ENCODE measurements around the gene MCIDAS.

The MCIDAS gene

DNA sequence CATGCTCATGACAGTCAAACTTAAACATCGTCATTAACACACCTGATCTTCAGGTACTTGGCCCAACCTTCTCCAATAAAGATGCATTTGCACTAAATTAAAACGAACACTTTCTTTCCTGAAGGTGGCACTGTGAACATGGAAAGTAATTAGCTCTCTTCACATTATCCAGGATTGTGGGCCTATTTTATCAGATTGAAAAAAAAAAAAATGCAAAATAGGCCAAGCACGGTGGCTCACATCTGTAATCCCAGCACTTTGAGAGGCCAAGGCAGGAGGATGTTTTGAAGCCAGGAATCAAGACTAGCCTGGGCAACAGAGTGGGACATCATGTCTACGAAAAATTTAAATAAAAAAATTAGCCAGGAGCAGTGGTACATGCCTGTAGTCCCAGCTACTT is 39.7 kb downstream of the MCIDAS start:
- H3K27ac ChIP-seq: no peak overlapping the region
- no peak for TF ChIP-seq ZFX (IDR thresholded peaks at IDR 0.05; ENCODE audit: borderline replicate concordance)
- TF ChIP-seq, protein P1, sequence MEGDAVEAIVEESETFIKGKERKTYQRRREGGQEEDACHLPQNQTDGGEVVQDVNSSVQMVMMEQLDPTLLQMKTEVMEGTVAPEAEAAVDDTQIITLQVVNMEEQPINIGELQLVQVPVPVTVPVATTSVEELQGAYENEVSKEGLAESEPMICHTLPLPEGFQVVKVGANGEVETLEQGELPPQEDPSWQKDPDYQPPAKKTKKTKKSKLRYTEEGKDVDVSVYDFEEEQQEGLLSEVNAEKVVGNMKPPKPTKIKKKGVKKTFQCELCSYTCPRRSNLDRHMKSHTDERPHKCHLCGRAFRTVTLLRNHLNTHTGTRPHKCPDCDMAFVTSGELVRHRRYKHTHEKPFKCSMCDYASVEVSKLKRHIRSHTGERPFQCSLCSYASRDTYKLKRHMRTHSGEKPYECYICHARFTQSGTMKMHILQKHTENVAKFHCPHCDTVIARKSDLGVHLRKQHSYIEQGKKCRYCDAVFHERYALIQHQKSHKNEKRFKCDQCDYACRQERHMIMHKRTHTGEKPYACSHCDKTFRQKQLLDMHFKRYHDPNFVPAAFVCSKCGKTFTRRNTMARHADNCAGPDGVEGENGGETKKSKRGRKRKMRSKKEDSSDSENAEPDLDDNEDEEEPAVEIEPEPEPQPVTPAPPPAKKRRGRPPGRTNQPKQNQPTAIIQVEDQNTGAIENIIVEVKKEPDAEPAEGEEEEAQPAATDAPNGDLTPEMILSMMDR (IDR thresholded peaks at IDR 0.05): peak; percentile 72

DNA sequence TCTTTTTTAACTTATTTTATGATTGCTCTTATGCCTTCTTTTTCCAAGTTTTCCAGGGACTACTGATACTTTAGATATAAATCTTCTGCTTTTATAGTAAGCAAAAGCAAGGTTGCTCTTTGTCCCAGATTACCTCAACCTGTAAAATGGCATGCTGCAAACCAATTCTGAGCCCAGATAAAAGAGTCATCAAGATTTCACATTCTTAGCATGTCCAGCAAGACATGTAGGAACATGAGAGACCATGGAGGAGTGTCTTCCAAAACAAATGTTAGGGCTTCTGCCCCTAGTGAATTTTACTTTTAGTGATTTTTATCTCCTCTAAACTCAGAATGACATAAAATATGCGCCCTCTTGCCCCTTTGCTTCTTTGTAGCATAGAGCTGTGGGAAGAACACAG is 47.1 kb downstream of the MCIDAS start:
- no peak overlapping the region for H3K27ac ChIP-seq
- no peak for TF ChIP-seq ZFX (IDR thresholded peaks at IDR 0.05; ENCODE audit: borderline replicate concordance)
- TF ChIP-seq, protein P1 (IDR thresholded peaks at IDR 0.05): no peak

DNA sequence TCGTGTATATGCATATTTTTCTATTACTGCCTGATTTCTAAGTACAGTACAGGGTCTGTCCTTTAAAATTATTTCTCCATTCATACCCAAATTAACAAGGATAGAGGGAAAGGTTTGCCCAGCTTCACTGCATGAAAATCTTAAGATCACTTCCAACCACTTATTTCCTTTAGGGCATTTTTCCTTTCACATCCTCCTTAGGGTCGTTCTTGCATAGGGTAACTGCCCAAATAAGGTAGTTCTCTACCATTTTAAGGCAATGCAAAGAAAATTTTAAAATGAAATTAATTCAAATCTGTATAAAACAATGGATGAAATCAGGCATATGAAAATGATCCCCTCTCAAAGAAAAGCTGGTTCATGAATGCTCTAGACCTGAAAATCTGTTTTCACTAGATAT is 50.0 kb downstream of the MCIDAS start:
- TF ChIP-seq, protein P1 (IDR thresholded peaks at IDR 0.05): no peak
- no peak for TF ChIP-seq ZFX (IDR thresholded peaks at IDR 0.05; ENCODE audit: borderline replicate concordance)
- H3K27ac ChIP-seq: no peak overlapping the region

DNA sequence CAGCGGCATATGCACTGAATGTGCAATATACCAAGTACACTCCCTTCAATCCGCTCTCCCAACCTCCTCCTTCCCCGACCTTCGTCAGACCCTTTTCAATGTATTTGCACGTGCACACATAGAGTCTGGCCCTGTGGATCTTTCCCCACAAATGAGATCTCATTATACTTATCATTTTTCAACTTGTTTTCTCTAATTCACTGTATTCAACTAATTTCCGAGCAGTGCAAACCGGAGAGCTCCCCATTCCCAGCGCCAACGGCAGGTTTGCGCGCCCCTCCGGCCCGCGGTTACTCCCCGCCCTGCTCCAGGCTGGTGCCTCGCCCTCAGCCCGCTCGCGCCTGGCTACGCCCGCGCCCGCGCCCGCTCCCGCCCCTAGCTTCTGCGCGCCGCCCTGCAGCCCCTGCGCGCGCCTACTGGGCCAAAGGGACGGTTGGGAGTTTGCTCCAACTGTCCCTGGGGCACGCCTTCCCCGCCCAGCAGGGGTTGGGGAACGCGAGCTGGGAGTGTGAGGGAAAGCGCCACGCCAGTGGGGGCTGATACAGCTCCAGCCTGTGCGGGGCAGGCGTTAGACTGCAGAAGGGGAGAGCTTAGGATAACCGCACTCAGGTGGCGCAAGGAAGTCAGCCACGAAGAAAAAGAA is 50.8 kb downstream of the MCIDAS start:
- TF ChIP-seq, protein P1 (IDR thresholded peaks at IDR 0.05): peak; percentile 40
- TF ChIP-seq ZFX (IDR thresholded peaks at IDR 0.05; ENCODE audit: borderline replicate concordance): no peak
- no peak overlapping the region for H3K27ac ChIP-seq

DNA sequence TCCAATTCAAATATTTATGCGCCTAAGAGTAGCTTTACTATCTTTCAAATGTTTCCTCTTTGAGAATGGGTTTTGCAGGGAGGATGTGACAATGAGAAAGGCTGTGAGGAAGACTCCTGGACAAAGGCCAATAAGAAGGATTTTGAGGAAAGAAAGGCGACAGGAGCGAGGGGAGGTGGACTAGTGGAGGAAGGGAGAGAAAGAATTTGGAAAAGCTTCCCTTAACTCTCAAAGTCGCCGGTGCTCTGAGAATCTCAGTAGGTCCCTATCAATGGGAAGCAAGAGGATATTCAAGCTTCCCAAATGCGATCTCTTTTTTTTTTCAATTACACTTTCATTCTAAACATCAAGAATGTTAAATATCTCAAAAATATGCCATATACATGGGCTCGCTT is 51.3 kb downstream of the MCIDAS start:
- TF ChIP-seq, protein P1 (IDR thresholded peaks at IDR 0.05): no peak
- TF ChIP-seq ZFX (IDR thresholded peaks at IDR 0.05; ENCODE audit: borderline replicate concordance): no peak
- H3K27ac ChIP-seq: no peak overlapping the region

DNA sequence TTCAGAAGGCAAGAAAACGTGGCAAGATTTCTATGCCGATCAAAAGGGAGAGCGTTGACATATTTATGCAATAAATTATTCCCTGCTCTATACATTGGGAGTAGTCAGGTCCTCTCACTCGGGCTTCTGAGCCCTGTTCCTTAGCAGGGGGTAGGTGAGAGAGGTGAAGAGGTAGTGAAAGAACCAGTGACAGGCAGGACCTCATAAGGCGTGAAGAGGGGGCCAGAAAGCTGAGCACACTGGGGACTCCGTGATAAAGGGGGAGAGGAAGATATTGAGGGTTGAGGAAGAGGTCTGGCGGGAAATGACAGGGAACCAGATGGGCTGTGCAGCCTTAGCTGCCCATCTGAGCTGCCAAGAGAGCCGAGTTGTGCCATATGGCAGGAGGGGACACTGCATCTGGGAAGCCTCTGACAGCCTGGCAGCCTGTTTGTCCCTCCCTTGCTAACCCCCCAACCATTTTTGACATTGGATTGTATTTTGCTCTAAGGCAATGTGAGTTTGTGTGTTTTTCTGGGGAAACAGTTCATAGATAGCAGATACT is 53.4 kb downstream of the MCIDAS start:
- peak overlapping the region; percentile 29; the same call in 1 of the 2 replicates for H3K27ac ChIP-seq
- TF ChIP-seq ZFX (IDR thresholded peaks at IDR 0.05; ENCODE audit: borderline replicate concordance): no peak
- TF ChIP-seq, protein P1 (IDR thresholded peaks at IDR 0.05): no peak

DNA sequence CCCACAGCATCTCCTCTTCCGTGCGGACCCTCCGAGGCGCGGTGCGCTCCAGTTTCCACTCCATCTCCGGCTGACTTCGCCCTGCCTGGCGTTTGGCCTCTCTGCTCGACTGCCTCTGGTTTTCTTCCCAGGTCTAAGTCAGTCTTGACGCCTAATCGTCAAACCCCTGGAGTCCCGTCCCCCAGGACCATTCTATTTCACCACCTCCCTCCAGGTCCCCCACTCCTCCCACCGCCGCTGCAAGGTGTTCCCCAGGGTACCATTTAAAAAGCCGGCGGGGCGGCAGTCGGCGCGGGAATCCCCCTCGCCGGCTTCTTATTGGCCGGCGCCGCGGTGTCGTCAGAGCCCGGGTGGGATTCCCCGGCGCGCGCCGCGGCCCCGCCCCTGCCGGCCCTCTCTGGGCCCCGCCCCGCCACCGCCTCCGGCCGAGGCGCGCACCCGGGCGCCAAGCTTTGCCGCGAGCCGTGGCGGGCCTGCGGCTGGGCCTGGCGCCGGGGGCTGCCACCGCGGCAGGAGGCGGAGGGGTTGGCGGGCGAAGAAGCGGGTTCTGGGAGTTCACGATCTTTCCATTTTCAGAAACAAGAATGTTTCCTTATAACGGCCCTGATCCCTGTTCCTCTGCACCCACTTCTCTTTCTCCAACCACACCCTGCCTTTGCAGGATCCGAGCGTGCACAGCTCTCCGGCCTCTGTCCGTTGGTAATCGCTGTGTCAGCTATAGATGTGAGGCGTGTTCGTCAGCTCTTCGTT is 54.0 kb downstream of the MCIDAS start, which contains the start of gene CDC20B:
TSS of gene CDC20B (minus strand) at position 241 of the 750 bp plus-strand sequence. CDS start at position 64, 177 bp downstream.
- peak within 1 kb of the TSS; percentile 29; the same call in 1 of the 2 replicates for H3K27ac ChIP-seq

More for the DNA sequence above, 54.0 kb downstream of the MCIDAS start, which contains the start of gene CDC20B:
- TF ChIP-seq, protein P1 (IDR thresholded peaks at IDR 0.05): no peak
- no peak for TF ChIP-seq ZFX (IDR thresholded peaks at IDR 0.05; ENCODE audit: borderline replicate concordance)

Data from 22Rv1 (cell line).